CD4-positive, alpha-beta T cell treated with Interleukin-17A for 1 hour (primary cell): ENCODE data around the gene TIPARP.
"Not testable (repeated sequence)": the region's sequence is repeated elsewhere in the genome, so short reads cannot be mapped to it uniquely, and the experiment has no call there.

ENCODE experiments used
- DNase-seq: peaks from one replicate; pipeline ENCODE4 v3.0.0-alpha.2; 2020

TIPARP gene

DNA sequence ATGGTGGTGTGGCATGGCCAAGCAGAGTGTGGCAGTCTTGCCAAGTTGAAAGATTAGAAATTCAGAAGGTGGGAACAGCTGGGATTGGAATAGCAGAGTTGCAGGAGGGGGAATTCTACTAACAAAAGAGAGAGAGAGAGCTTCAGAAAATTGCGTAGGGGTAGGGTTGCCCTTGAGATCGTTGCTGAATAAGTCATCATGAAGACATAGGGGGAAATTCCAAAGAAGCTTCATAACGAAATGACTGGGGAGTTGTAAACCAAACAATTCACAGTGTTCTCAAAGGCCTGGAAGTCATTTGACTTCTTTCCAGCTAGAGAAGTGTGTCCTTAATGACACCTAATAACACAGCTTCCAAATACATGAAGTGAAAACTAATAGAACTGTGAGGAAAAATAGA lies 26.3 kb upstream of the TIPARP start:
- no peak for DNase-seq

DNA sequence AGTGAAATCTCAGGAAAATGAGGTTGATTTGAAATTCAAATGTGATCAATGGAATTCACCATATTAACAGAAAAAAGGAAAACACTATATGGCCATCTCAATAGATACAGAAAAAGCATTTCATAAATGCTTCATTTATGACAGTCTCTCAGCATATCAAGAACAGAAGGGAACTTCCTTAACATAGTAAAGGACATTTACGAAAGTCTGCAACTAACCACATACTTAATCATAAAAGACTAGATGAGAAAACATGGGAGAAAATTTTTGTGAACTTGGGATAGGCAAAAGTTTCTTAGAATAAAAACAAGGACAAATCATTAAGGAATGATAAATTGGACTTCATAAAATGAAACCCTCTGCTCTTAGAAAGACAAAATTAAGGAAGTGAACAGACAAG lies 24.7 kb upstream of the TIPARP start:
- DNase-seq, result no peak

DNA sequence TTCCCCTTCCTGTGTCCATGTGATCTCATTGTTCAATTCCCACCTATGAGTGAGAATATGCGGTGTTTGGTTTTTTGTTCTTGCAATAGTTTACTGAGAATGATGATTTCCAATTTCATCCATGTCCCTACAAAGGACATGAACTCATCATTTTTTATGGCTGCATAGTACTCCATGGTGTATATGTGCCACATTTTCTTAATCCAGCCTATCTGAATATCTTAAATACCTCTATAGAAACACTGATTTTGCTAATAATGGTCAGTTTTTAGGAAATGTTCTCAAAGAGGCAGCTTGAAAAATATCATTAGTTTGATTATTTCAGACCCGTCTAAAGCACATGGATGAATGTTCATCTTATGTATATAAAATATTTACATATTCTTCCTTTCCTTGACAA lies 21.7 kb upstream of the TIPARP start:
- not testable (repeated sequence) for DNase-seq

DNA sequence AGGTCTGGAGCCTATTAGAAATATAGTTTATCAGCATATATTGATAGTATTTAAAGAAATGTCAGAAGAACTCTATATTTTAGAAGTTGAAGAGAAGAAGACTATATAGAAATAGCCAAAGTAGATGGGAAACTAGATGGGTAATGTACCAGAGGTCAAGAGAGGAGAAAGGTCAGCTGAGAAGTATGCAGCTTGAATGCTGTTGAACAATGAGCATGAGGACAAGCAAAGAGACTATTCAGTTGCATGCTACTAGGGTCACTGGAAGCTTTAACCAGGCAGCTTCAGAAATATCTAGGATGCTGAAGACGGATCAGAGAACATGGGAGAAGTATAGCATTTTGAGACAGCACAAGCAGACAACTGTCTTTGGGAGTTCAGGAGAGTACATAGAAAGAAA lies 19.6 kb upstream of the TIPARP start:
- DNase-seq, result no peak

GRCh38 chr3:156655819-156656550 lies 18.4 kb upstream of the TIPARP start:
- DNase-seq, result no peak

- no peak for DNase-seq
Measured at GRCh38 chr3:156657440-156657839, 16.9 kb upstream of the TIPARP start.

DNA sequence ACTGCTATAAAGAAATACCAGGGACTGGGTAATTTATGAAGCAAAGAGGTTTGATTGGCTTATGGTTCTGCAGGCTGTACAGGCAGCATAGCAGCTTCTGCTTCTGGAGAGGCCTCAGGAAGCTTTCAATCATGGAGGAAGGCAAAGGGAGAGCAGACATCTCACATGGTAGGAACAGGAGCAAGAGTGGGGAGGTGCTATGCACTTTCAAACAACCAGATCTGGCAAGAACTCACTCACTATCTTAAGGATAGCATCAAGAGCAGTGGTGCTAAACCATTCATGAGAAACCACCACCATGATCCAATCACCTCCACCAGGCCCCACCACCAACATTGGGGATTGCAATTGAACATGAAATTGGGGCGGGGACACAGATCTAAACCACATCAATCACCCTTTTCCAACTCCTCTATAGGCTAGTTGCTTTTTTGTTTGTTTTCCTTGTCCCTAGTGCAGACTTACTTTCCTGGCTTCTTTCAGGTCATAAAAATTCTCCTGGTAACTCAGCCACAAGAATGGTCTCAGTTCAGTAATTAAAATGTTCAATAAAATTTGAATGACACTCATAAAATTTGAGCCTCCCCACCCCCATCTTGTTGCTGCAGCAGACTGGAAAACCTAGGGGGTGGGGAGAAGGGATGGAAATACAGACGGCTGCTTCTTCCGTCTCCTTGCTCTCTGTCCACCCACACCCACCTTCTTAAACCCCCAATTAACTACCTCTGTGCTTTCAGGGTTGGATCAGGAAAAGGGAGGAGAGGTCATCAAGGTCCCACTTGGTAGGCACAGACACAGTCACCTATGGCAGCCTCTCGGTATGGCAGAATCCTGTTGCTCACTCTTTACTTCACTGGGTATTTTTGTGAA lies 16.3 kb upstream of the TIPARP start:
- DNase-seq, result no peak

GRCh38 chr3:156658732-156659090 lies 15.7 kb upstream of the TIPARP start:
- DNase-seq, result no peak

- DNase-seq, result no peak
Measured at GRCh38 chr3:156659260-156659659, 15.1 kb upstream of the TIPARP start.

GRCh38 chr3:156661155-156661554 lies 13.2 kb upstream of the TIPARP start:
- no peak for DNase-seq

- no peak for DNase-seq
Measured at GRCh38 chr3:156664011-156664830, 10.2 kb upstream of the TIPARP start.

DNA sequence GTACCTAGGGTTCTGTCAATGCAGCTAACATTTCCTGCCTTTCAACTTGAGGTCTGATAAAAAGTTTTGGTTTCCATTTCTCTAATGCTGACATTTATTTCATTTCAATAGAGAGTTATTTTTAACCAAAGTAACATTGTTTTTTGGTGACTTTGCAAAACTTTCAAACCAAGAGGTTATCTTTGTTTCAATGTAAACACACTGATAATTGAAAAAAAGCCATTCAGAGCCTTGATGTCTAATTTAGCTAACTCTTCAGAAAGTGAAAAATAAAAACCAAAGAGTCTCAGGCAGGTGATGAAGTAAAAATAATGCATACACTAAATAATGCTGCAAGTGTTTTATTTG lies 9.6 kb upstream of the TIPARP start:
- peak; percentile 49 for DNase-seq

DNA sequence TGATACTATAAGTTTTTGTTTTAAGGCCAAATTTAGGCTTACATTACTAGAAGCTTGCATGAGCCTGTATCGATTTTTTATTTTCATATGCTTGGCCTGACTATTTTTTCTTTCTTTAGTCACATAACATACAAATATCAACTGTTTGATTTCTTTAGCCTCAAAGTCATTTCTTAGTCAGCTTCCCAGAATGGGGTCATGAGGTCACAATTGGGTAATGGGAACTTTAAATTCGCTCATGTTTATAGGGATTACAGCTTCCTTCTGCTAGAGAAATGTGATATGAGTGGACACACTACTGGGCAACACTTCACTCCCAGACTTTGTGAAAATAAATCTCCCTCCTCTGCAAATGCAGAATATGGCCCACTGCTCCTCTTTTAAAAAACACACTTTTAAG lies 9.1 kb upstream of the TIPARP start:
- DNase-seq, result no peak

- DNase-seq, result no peak
Measured at GRCh38 chr3:156666073-156666472, 8.3 kb upstream of the TIPARP start.

- DNase-seq, result no peak
Measured at GRCh38 chr3:156668073-156668763, 6.2 kb upstream of the TIPARP start.

GRCh38 chr3:156670077-156670476 lies 4.3 kb upstream of the TIPARP start:
- DNase-seq, result no peak

- DNase-seq, result no peak
Measured at GRCh38 chr3:156670652-156671051, 3.7 kb upstream of the TIPARP start.

GRCh38 chr3:156673732-156674045 lies 701 bp upstream of the TIPARP start:
- no peak for DNase-seq

- peak; percentile 40 for DNase-seq
Measured at GRCh38 chr3:156674911-156675829, 780 bp downstream of the TIPARP start.

DNA sequence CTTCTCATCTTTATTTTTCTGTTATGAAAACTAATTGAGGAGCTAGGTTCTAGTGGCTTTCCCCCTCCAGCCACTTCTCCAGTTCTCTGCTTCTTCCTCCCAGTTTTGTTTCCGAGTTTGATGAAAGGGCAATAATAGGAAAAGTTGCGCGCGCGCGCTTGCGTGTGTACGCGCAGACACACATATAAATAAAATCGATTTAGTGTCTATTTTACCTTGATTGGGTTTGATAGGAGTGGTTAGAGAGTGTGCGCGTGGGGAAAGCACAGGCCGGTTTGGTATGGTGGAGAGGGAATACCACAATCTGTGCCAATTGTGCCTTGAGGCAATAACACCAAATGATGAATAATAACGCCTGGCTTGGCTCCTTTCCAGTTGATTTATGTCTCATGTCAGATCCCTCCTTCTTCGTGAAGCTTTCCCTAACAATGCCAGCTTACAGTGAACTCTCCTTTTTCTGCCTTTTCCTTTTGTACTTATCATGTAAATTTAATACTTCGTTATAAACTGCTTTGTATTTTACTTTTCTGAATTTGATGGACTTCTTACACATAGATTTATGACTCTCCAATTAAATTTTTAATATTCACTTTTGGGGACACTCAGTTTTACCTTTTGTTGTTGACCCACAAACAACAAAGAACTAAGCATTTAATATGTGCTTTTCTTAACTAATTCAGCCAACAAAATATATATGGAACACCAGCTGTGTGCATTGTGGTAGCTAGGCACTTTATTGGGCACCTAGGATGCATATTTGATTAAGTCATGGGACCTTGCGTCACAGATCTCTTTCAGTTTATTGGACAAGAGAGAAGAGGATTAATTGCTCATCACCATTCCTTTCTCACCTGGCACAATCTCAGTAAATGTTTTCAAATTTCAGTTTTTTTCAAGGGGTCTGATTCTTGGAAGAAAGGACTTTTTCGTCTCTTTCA lies 1.7 kb downstream of the TIPARP start:
- DNase-seq, result peak; percentile 55
